GM19035 (cell line): ENCODE results near the gene ACOT12.
A peak's percentile ranks its signal among the peaks of the same experiment; 100 is the strongest.
"Not testable (repeated sequence)": the region's sequence is repeated elsewhere in the genome, so short reads cannot be mapped to it uniquely, and the experiment has no call there.

Source experiments
- ATAC-seq: cut with Tn5 transposase; IDR thresholded peaks from one replicate; pipeline ENCODE4 v1.9.1; 2021; ENCODE audit not compliant: unreplicated experiment

The ACOT12 gene

DNA sequence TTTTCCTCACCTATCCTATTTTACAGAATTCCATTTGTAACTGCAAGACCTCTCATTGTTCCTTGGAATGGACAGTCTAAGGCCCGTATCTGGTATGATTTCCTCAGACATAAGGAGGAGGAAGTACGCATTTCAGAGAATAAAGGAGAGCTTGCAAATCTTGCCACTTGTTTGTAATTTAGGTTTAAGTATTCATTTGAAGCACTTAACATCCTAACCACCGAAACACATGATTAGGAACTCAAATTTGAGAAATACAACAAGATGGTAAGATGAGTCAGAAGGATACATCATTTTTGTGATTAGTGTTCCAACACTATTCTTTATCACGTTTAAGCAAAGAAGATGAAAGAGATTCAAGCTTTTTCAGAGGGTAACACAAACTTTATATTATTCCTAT lies 96.4 kb downstream of the ACOT12 start:
- ATAC-seq, result no peak

DNA sequence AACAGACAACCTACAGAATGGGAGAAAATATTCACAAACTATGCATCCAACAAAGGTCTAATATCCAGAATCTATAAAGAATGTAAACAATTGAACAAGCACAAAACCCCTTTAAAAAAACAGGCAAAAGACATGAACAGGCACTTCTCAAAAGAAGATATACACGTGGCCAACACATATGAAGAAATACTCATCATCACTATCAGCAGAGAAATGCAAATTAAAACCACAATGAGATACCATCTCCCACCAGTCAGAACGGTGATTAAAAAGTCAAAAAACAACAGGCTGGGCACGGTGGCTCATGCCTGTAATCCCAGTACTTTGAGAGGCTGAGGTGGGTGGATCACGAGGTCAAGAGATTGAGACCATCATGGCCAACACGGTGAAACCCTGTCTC lies 99.9 kb downstream of the ACOT12 start:
- ATAC-seq, result not testable (repeated sequence)

DNA sequence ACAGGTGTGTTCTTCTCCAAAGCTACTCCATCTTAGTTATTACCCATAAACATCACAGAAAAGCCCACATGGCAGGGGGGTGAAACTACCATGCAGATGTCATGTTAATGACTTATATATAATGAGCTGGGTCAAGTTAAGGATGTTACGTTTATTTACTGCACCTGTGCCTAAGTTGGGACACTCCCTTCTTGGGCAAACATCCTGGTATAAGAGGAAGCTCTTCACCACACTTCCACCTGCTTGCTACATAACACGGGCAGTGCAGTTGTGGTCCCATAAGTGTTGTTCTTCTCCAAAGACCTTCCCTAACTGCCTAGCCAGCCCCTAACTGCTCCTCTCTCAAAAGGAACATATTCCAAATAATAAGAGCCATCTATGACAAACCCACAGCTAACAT lies 101.8 kb downstream of the ACOT12 start:
- no peak for ATAC-seq

DNA sequence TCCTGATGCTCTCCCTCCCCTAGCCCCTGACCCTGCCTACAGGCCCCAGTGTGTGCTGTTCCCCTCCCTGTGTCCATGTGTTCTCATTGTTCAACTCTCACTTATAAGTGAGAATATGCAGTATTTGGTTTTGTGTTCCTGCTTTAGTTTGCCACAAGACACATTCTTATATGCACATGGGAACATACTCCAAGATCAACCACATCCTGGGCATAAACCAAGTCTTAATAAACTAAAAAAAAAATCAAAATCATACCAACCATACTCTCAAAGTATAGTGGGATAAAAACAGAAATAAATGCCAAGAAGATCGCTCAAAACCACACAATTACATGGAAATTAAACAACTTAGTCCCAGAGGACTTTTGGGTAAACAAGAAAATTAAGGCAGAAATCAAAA lies 103.8 kb downstream of the ACOT12 start:
- no peak for ATAC-seq

DNA sequence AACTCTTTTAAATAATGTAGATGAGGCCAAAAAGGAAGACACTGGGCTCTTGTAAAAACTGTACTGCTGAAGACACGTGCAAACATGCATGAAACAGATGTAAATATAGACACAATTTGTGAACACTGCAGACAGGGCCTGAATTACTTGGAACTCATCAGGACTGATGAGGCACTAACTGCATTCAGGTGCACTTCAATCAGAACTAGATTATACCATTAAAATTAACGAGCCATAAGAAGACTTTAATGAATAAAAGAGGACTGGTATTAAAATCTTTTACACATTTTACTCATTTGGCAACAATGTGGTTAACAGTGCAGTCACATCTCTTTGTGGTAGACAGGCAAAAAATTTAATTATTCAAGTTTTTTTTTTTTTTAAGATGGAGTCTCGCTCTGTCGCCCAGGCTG lies 105.9 kb downstream of the ACOT12 start:
- peak; percentile 50 for ATAC-seq

DNA sequence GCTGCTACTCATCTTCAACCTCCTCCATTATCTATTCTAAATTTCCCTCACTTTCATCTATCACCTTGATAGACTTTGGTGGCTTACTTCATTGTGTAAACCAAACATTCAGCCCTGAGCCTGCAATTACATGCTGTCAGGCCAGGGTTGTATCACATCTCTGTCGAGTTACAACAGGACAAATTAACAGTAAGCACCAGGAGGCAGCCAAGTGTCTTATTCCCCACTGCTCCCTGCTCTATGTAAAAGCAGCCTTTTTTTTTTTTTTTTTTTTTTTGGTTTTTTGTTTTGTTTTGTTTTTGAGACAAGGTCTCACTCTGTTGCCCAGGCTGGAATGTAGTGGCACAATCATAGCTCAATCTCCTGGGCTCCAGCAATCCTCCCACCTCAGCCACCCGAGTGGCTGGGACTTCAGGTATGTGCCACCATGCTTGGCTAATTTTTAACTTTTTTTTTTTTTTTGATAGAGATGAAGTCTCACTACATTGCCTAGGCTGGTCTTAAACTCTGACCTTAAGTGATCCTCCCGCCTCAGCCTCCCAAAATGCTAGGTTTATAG lies 107.8 kb downstream of the ACOT12 start:
- ATAC-seq, result no peak

- no peak for ATAC-seq
These were observed 110.0 kb downstream of the ACOT12 start for GRCh38 chr5:81283976-81284375.
